CD4-positive, CD25-positive, alpha-beta regulatory T cell (primary cell): Measurements from ENCODE around the gene SLC4A1AP. TPM values are rescaled to one million over a fixed set of nuclear protein-coding genes. Genes with fewer than 3 reads are reported as not detected.

ENCODE experiments used
- ATAC-seq, 2 donors: fragments of 150-1000 bp; cut with Tn5 transposase; one replicate each; pipeline ENCODE4 v1.10.0; 2021; ENCODE audit warnings: low read depth in 2 of 2, moderate number of reproducible peaks in 2 of 2, moderate library complexity in 1 of 2
- DNase-seq, 3 donors: peaks; one replicate each; pipeline versions ENCODE4 v3.0.0 to v3.0.0-alpha.2; 2012 to 2022; ENCODE audit warnings: mixed read lengths in 1 of 3
- H3K27ac ChIP-seq: one replicate; pipeline ENCODE4 v1.7.0; 2013; ENCODE audit warnings: mild to moderate bottlenecking, low read length; ENCODE audit not compliant: insufficient read depth, poor library complexity, severe bottlenecking
- H3K27me3 ChIP-seq: one replicate; pipeline ENCODE4 v1.7.0; 2013; ENCODE audit warnings: low read length; ENCODE audit not compliant: control insufficient read depth, insufficient read depth
- H3K36me3 ChIP-seq: one replicate; pipeline ENCODE4 v1.7.0; 2013; ENCODE audit warnings: mild to moderate bottlenecking, low read length, moderate library complexity; ENCODE audit not compliant: control insufficient read depth, insufficient read depth
- H3K4me1 ChIP-seq: 2 replicates; pipeline ENCODE4 v1.7.0; 2013; ENCODE audit warnings: mild to moderate bottlenecking, low read length; ENCODE audit not compliant: insufficient read depth, control insufficient read depth, poor library complexity, severe bottlenecking
- H3K4me3 ChIP-seq: one replicate; pipeline ENCODE4 v1.7.0; 2013; ENCODE audit warnings: low read depth, mild to moderate bottlenecking, low read length, moderate library complexity
- H3K9me3 ChIP-seq, 2 experiments: 1 replicate in 1 of 2; 2 replicates in 1 of 2; pipeline ENCODE4 v1.7.0; 2013; ENCODE audit warnings: low read length in 2 of 2, mild to moderate bottlenecking in 1 of 2, moderate library complexity in 1 of 2; ENCODE audit not compliant: control insufficient read depth in 2 of 2
- H3K27ac Mint-ChIP-seq, 3 donors: one replicate each; pipeline ENCODE4 v1.8.0; 2020 to 2022; ENCODE audit warnings: mild to moderate bottlenecking in 3 of 3, mixed read lengths in 3 of 3, moderate library complexity in 2 of 3
- H3K27me3 Mint-ChIP-seq: one replicate; pipeline ENCODE4 v1.8.0; 2022; ENCODE audit warnings: mild to moderate bottlenecking, mixed read lengths
- H3K36me3 Mint-ChIP-seq: one replicate; pipeline ENCODE4 v1.8.0; 2020; ENCODE audit warnings: mixed read lengths
- H3K4me1 Mint-ChIP-seq, 4 donors: one replicate each; pipeline ENCODE4 v1.8.0; 2020 to 2022; ENCODE audit warnings: mixed read lengths in 4 of 4, mild to moderate bottlenecking in 1 of 4
- H3K4me3 Mint-ChIP-seq, 4 donors: one replicate each; pipeline ENCODE4 v1.8.0; 2020 to 2022; ENCODE audit warnings: mild to moderate bottlenecking in 4 of 4, mixed read lengths in 4 of 4, moderate library complexity in 3 of 4
- H3K9me3 Mint-ChIP-seq, 7 donors: one replicate each; pipeline ENCODE4 v1.8.0; 2020 to 2022; ENCODE audit warnings: mixed read lengths in 7 of 7, mild to moderate bottlenecking in 3 of 7, moderate library complexity in 2 of 7
- polyA plus RNA-seq, 4 donors: library from polyadenylated mRNA; unstranded; fragments of 300-500 nt; fragmentation: Illumina TruSeq; gene quantifications; one replicate each; pipeline ENCODE4 v1.2.3, GENCODE V29; 2021
- total RNA-seq: library from RNA; stranded (reverse); gene quantifications from one replicate; pipeline ENCODE4 v1.2.3, GENCODE V29; 2022

The SLC4A1AP gene
- total and polyA plus RNA-seq, 5 donors from 2014 or later: 20.8 to 28.3 (median 25.3) TPM

DNA sequence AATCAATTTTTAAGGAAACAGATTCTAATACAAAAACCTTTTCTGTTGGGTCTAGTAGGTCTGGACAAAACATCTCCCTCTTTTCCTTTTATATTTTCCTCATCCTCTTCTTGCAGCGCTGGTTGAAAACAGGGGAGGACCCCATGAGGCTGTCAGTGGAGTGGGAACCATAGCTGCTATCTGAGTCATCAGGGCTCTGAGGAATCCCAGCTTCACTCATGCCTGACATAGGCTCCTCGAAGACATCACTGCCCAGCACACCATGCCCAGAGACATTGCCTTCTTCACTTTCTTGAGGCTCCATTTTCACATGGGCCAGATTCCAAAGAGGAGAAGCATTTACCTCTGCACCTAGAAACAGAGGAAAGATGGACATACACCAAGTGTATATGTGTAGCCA lies 10.3 kb upstream of the SLC4A1AP start:
- Mint-ChIP-seq H3K27me3 (no peaks in the 10 kb centered on the region), H3K9me3 (no peaks in the 10 kb centered on the region), H3K4me1 (peaks cover 4 to 16% (median 9%) of the 10 kb centered on the region in 4 donors), H3K36me3 (peaks cover 42% of the 10 kb centered on the region), H3K4me3 (no peak overlapping the region), H3K27ac (peak overlapping the region in 2 of 3 donors; percentile 59 to 93)
- Histone ChIP-seq H3K27me3 (no peaks in the 10 kb centered on the region), H3K4me1 (no peaks in the 10 kb centered on the region), H3K27ac (no peak overlapping the region), H3K9me3 (no peaks in the 10 kb centered on the region), H3K4me3 (no peak overlapping the region), H3K36me3 (peaks cover 83% of the 10 kb centered on the region)
- DNase-seq (no peak), ATAC-seq (no peak)

DNA sequence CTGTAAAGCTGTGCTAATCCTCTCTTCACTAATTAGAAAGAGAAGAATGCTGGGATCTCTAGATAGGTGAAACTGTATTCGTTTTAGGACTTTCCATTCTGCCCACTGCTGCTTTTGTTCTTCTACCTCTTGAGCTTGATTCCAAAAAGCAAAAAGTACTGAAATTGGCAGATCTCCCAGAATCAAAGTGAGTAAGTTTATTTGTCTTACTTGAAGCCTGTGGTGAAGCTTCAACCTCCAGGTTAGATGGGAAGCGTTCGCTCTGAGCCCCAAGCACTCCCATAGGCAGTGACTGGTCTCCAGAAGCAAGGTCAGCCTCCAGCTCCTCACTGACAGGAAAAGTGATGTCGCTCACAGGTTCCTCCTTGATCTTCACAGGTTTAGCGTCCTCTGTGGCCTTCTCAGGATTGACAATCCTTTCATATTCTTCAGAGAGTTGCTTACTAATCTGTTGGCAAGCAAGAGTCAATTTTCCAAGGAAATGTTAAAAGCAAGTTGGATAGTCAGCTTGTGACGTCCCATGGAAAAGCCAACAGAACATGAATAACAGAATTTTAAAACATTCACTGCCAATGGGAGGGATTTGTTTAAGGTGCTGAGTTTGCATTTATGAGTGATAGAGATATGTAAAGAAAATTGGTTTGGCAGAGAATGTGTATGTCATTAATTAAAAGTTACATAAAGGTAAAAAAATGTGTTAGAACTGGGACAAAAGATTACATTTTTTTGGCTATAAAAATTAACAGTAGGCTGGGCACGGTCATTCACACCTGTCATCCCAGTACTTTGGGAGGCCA lies 8.3 kb upstream of the SLC4A1AP start:
- no peak overlapping the region for H3K4me3 Mint-ChIP-seq
- H3K27me3 ChIP-seq: no peaks in the 10 kb centered on the region
- H3K27ac Mint-ChIP-seq: peak overlapping the region in 1 of 3 donors; percentile 47
- no peaks in the 10 kb centered on the region for H3K4me1 ChIP-seq
- no peaks in the 10 kb centered on the region for H3K27me3 Mint-ChIP-seq
- no peaks in the 10 kb centered on the region for H3K9me3 Mint-ChIP-seq
- no peak overlapping the region for H3K27ac ChIP-seq
- H3K4me1 Mint-ChIP-seq: peaks cover 15 to 25% (median 21%) of the 10 kb centered on the region in 4 donors
- no peak for DNase-seq
- H3K36me3 Mint-ChIP-seq: peaks cover 42% of the 10 kb centered on the region
- H3K36me3 ChIP-seq: peaks cover 79% of the 10 kb centered on the region
- no peaks in the 10 kb centered on the region for H3K9me3 ChIP-seq
- no peak overlapping the region for H3K4me3 ChIP-seq
- no peak for ATAC-seq

DNA sequence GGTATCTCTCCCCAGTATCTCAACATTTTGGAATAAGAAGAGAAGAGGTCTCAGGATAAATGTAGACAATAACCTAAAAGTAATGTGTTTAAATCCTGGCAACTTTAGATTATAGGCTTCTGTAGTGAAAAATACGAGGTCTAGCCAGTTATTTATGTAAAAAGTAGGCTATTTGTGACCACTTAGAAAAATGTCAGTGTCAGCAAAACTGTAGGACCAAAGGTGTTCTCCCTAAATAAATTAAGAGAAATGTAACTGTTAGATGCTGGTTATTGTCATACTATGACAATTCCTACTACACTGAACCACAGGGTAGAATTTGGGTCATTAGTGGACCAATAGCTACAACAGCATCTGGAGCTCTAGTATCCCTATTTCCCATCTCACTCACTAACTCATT lies 2.3 kb upstream of the SLC4A1AP start:
- H3K27ac Mint-ChIP-seq: peak overlapping the region in 2 of 3 donors; percentile 40 to 99
- H3K9me3 Mint-ChIP-seq: no peaks in the 10 kb centered on the region
- Histone ChIP-seq H3K9me3 (no peaks in the 10 kb centered on the region), H3K4me3 (peak overlapping the region; percentile 9), H3K27me3 (no peaks in the 10 kb centered on the region), H3K27ac (no peak overlapping the region), H3K36me3 (peaks cover 42% of the 10 kb centered on the region), H3K4me1 (peaks cover 26% of the 10 kb centered on the region)
- H3K36me3 Mint-ChIP-seq: peaks cover 23% of the 10 kb centered on the region
- H3K4me3 Mint-ChIP-seq: peak overlapping the region; percentile 76 to 100 (median 92)
- peaks cover 4% of the 10 kb centered on the region for H3K27me3 Mint-ChIP-seq
- ATAC-seq: no peak
- H3K4me1 Mint-ChIP-seq: peaks cover 19 to 67% (median 46%) of the 10 kb centered on the region in 4 donors
- no peak for DNase-seq

DNA sequence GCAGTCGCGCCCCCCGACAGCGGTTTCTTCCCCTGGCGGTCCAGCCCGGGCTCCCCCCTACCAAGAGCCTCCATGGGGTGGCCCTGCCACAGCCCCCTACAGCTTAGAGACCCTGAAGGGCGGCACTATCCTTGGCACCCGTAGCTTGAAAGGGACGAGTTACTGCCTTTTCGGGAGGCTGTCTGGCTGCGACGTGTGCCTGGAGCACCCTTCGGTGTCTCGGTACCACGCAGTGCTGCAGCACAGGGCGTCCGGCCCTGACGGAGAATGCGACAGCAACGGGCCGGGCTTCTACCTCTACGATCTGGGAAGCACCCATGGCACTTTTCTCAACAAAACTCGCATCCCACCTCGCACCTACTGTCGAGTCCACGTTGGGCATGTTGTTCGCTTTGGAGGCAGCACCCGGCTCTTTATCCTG lies 475 bp downstream of the SLC4A1AP start:
- DNase-seq: no peak
- H3K27ac Mint-ChIP-seq: peak overlapping the region; percentile 99 to 100 (median 99)

DNA sequence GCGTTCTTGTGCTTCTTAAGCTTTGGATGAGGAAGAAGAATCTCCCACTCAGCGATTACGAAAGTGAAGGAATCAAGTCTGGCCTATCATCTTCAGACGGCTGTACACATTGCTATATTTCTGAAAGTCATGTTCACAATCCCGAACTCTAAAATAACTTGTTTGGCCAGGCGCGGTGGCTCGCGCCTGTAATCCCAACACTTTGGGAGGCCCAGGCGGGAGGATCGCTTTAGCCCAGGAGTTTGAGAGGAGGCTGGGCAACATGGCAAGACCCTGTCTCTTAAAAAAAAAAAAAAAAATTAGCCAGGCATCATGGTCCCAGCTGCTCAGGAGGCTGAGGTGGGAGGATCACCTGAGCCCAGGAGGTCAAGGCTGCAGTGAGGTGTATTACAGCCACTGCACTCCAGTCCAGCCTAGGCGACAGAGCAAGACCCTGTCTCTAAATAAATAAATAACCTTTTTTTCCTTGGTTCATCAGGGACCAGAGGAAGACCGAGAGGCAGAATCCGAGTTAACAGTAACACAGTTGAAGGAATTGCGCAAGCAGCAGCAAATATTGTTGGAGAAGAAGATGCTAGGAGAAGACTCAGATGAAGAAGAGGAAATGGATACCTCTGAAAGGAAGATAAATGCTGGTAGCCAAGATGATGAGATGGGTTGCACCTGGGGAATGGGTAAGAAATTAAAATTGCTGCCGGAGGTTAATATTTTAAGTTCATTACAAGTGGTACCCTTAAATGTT lies 1.1 kb downstream of the SLC4A1AP start:
- ATAC-seq: no peak
- Histone ChIP-seq H3K36me3 (peaks cover 41% of the 10 kb centered on the region), H3K27ac (no peak overlapping the region), H3K4me1 (peaks cover 26% of the 10 kb centered on the region), H3K27me3 (no peaks in the 10 kb centered on the region), H3K9me3 (no peaks in the 10 kb centered on the region), H3K4me3 (peak overlapping the region; percentile 98)
- H3K9me3 Mint-ChIP-seq: no peaks in the 10 kb centered on the region
- peaks cover 36% of the 10 kb centered on the region for H3K36me3 Mint-ChIP-seq
- peaks cover 21 to 60% (median 42%) of the 10 kb centered on the region in 4 donors for H3K4me1 Mint-ChIP-seq
- peak overlapping the region in 2 of 3 donors; percentile 99 to 100 for H3K27ac Mint-ChIP-seq
- no peak for DNase-seq
- peaks cover 4% of the 10 kb centered on the region for H3K27me3 Mint-ChIP-seq
- H3K4me3 Mint-ChIP-seq: peak overlapping the region; percentile 90 to 100 (median 98)

More for the DNA sequence above, 475 bp downstream of the SLC4A1AP start:
- H3K4me3 Mint-ChIP-seq: peak overlapping the region; percentile 90 to 100 (median 98)
- Histone ChIP-seq H3K4me1 (peaks cover 26% of the 10 kb centered on the region), H3K4me3 (peak overlapping the region; percentile 98), H3K36me3 (peaks cover 39% of the 10 kb centered on the region), H3K27me3 (no peaks in the 10 kb centered on the region), H3K9me3 (no peaks in the 10 kb centered on the region), H3K27ac (peak overlapping the region; percentile 93)
- H3K4me1 Mint-ChIP-seq: peaks cover 26 to 66% (median 48%) of the 10 kb centered on the region in 4 donors
- peak; percentile 5 to 14 for ATAC-seq
- H3K36me3 Mint-ChIP-seq: peaks cover 38% of the 10 kb centered on the region
- H3K27me3 Mint-ChIP-seq: peaks cover 4% of the 10 kb centered on the region
- no peaks in the 10 kb centered on the region for H3K9me3 Mint-ChIP-seq

DNA sequence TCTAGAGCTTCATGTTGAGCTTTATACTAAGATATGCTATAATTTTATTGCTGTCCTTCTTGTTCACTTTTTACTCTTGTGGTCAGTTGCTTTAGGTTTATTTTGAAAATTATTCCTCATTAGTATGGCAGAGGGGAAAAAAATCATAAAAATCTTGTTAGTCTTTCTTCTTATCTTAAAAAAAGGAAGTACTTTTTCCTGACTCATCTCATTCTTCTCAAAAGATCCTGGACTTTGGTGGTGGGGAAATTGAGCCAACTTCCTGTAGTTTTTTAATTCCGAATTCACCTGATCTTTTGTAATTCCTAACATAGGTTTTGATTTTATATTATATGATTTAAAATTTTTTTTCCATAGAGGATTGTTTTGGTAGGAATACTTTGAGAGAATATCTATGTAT lies 3.8 kb downstream of the SLC4A1AP start:
- Histone ChIP-seq H3K36me3 (peaks cover 43% of the 10 kb centered on the region), H3K9me3 (no peaks in the 10 kb centered on the region), H3K4me1 (peaks cover 21% of the 10 kb centered on the region), H3K27me3 (no peaks in the 10 kb centered on the region), H3K27ac (no peak overlapping the region), H3K4me3 (no peak overlapping the region)
- no peak for ATAC-seq
- H3K9me3 Mint-ChIP-seq: no peaks in the 10 kb centered on the region
- peaks cover 31 to 55% (median 36%) of the 10 kb centered on the region in 4 donors for H3K4me1 Mint-ChIP-seq
- H3K27ac Mint-ChIP-seq: no peak overlapping the region
- peaks cover 36% of the 10 kb centered on the region for H3K36me3 Mint-ChIP-seq
- peak overlapping the region in 1 of 4 donors; percentile 11 for H3K4me3 Mint-ChIP-seq
- DNase-seq: no peak
- peaks cover 4% of the 10 kb centered on the region for H3K27me3 Mint-ChIP-seq

DNA sequence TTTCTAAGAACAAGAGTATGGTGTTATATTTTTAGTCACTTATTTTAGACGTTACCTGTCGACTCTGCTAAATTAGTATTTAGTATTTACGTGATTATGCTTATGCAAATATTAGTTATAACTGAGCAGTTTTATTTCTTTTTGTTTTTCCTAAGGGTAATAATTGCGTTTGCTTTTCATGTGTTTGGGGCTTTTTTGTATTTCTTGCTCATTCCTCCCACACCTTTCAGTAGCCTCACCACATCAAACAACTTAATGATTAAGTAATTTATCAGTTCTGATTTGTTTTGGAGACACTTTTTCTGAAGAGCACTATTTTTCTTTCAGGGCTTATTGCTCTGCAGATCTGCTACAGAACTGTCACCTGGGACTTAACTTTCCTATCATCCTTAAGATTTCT lies 7.5 kb downstream of the SLC4A1AP start:
- Histone ChIP-seq H3K27me3 (no peaks in the 10 kb centered on the region), H3K4me3 (no peak overlapping the region), H3K9me3 (no peaks in the 10 kb centered on the region), H3K27ac (no peak overlapping the region), H3K4me1 (no peaks in the 10 kb centered on the region), H3K36me3 (peaks cover 65% of the 10 kb centered on the region)
- no peak for ATAC-seq
- peak overlapping the region in 1 of 4 donors; percentile 39 for H3K4me3 Mint-ChIP-seq
- H3K4me1 Mint-ChIP-seq: peaks cover 15 to 27% (median 21%) of the 10 kb centered on the region in 4 donors
- H3K9me3 Mint-ChIP-seq: no peaks in the 10 kb centered on the region
- H3K27me3 Mint-ChIP-seq: no peaks in the 10 kb centered on the region
- no peak overlapping the region for H3K27ac Mint-ChIP-seq
- peaks cover 51% of the 10 kb centered on the region for H3K36me3 Mint-ChIP-seq
- DNase-seq: no peak
